GM23248 (cell line): ENCODE results near the gene ATP6V1E1. TPM values are rescaled to one million over a fixed set of nuclear protein-coding genes. Genes with fewer than 3 reads are reported as not detected.
A peak's percentile ranks its signal among the peaks of the same experiment; 100 is the strongest.
"Not testable (repeated sequence)": the region's sequence is repeated elsewhere in the genome, so short reads cannot be mapped to it uniquely, and the experiment has no call there.

Source experiments
- DNase-seq: peaks from one replicate; pipeline ENCODE4 v3.0.0-alpha.2; 2015
- H2AFZ ChIP-seq: fragments of 200-600 bp; sonication (generic); 2 replicates; pipeline ENCODE4 v1.6.1; 2016; ENCODE audit warnings: antibody characterized with exemption
- H3F3A ChIP-seq: fragments of 200-600 bp; sonication (generic); 2 replicates; pipeline ENCODE4 v1.6.1; 2016; ENCODE audit warnings: mild to moderate bottlenecking, antibody characterized with exemption, mixed run types; ENCODE audit not compliant: insufficient read depth
- H3K27ac ChIP-seq: fragments of 200-600 bp; sonication (generic); 2 replicates; pipeline ENCODE4 v1.5.1; 2016; ENCODE audit warnings: mild to moderate bottlenecking
- H3K27me3 ChIP-seq: fragments of 200-600 bp; sonication (generic); replicated peaks from 2 replicates; pipeline ENCODE4 v1.6.1; 2016; ENCODE audit warnings: mild to moderate bottlenecking; ENCODE audit not compliant: insufficient read depth
- H3K36me3 ChIP-seq: fragments of 200-600 bp; sonication (generic); 2 replicates; pipeline ENCODE4 v1.6.1; 2016; ENCODE audit warnings: low read depth, mild to moderate bottlenecking
- H3K4me1 ChIP-seq: fragments of 200-600 bp; sonication (generic); 2 replicates; pipeline ENCODE4 v1.6.1; 2016; ENCODE audit warnings: mild to moderate bottlenecking; ENCODE audit not compliant: insufficient read depth
- H3K4me2 ChIP-seq: fragments of 200-600 bp; sonication (generic); one replicate; pipeline ENCODE4 v1.6.1; 2016; ENCODE audit warnings: mild to moderate bottlenecking; ENCODE audit not compliant: unreplicated experiment
- H3K4me3 ChIP-seq: fragments of 200-600 bp; sonication (generic); 2 replicates; pipeline ENCODE4 v1.5.1; 2016; ENCODE audit warnings: mild to moderate bottlenecking
- H3K79me2 ChIP-seq: fragments of 200-600 bp; sonication (generic); 2 replicates; pipeline ENCODE4 v1.6.1; 2016; ENCODE audit warnings: mild to moderate bottlenecking; ENCODE audit not compliant: insufficient read depth
- H3K9ac ChIP-seq: fragments of 200-600 bp; sonication (generic); 2 replicates; pipeline ENCODE4 v1.6.1; 2016; ENCODE audit warnings: mild to moderate bottlenecking
- H3K9me2 ChIP-seq: fragments of 200-600 bp; sonication (generic); 2 replicates; pipeline ENCODE4 v1.6.1; 2016; ENCODE audit warnings: mixed run types, mild to moderate bottlenecking, moderate library complexity; ENCODE audit not compliant: insufficient read depth
- H3K9me3 ChIP-seq: fragments of 200-600 bp; sonication (generic); one replicate; pipeline ENCODE4 v1.6.1; 2017; ENCODE audit warnings: low read depth
- H4K20me1 ChIP-seq: fragments of 200-600 bp; sonication (generic); 2 replicates; pipeline ENCODE4 v1.6.0; 2016; ENCODE audit not compliant: insufficient read depth
- EZH2 ChIP-seq: fragments of 200-600 bp; sonication (generic); IDR thresholded peaks from 2 replicates; pipeline ENCODE4 v1.6.1; 2018; ENCODE audit warnings: antibody characterized with exemption, mild to moderate bottlenecking; ENCODE audit not compliant: insufficient read depth, poor library complexity, severe bottlenecking
- EZH2phosphoT487 ChIP-seq: fragments of 200-600 bp; sonication (generic); IDR thresholded peaks from 2 replicates; pipeline ENCODE4 v1.6.1; 2018; ENCODE audit warnings: antibody characterized with exemption, moderate library complexity, mild to moderate bottlenecking, low read depth; ENCODE audit not compliant: insufficient read depth
- WGBS, 2 experiments: methylation state at CpG; one replicate each; pipeline ENCODE4 v1.1.6; 2015 to 2017; ENCODE audit warnings: low lambda C conversion rate in 2 of 2, low coverage in 1 of 2; ENCODE audit errors: missing lambda C conversion rate in 2 of 2; 5-methylcytosine and 5-hydroxymethylcytosine counted together
- in situ Hi-C: fragments of 300-500 bp; cut with MboI; formaldehyde crosslinking; loops from 2 replicates; pipeline ENCODE4 v1.15.0; 2020
- polyA plus RNA-seq: library from polyadenylated mRNA; unstranded; fragments of >200 nt; fragmentation: Nextera tagmentation; extraction: Ambion mirVana; gene quantifications from 2 replicates; pipeline ENCODE4 v1.2.1, GENCODE V29; 2016
- total RNA-seq: library from RNA; depleted of rRNA; stranded (reverse); fragments of >200 nt; shearing (Covaris generic); gene quantifications from 2 replicates; pipeline ENCODE4 v1.2.3, GENCODE V29; 2014; rRNA removed

Gene ATP6V1E1
- 103 and 113 TPM in 2 replicates for total RNA-seq
- 131 and 134 TPM in 2 replicates for polyA plus RNA-seq

GRCh38 chr22:17628406-17629172, at the start of gene ATP6V1E1:
TSS of gene ATP6V1E1 (minus strand) at chr22:17628749. CDS start at chr22:17628635, 114 bp downstream.
- no peaks in the 10 kb centered on the region for H3K27me3 ChIP-seq
- DNase-seq = peak; percentile 99
- H3K4me2 ChIP-seq = peak within 1 kb of the TSS; percentile 93
- H3K9me2 ChIP-seq = no peaks in the 10 kb centered on the region
- H3K9me3 ChIP-seq = no peaks in the 10 kb centered on the region
- H2AFZ ChIP-seq = peak within 1 kb of the TSS; percentile 89
- H3K9ac ChIP-seq = peak within 1 kb of the TSS; percentile 98
- peaks cover 17% of the 10 kb centered on the region for H3F3A ChIP-seq
- H3K4me3 ChIP-seq = peak within 1 kb of the TSS; percentile 96
- peaks cover 19% of the 10 kb centered on the region for H3K4me1 ChIP-seq
- 0 out of 2 replicates have a peak, but pooled peaks cover 3% of the 10 kb centered on the region for H4K20me1 ChIP-seq
- TF ChIP-seq EZH2phosphoT487 = no peak
- no peak for TF ChIP-seq EZH2
- 1 to 3% methylated on average over 44 to 45 of the region's 45 CpGs for WGBS, 2 experiments
- peak within 1 kb of the TSS; percentile 91 for H3K27ac ChIP-seq
- H3K79me2 ChIP-seq = peaks cover 59% of the 10 kb centered on the region
- in situ Hi-C loops = no loop called here
- no peaks in the 10 kb centered on the region; the same call in 1 of the 2 replicates for H3K36me3 ChIP-seq

- H3K4me2 ChIP-seq = no peak overlapping the region
- no peaks in the 10 kb centered on the region for H3K27me3 ChIP-seq
- H3K36me3 ChIP-seq = peaks cover 5% of the 10 kb centered on the region; the same call in 1 of the 2 replicates
- in situ Hi-C loops = no loop called here
- TF ChIP-seq EZH2phosphoT487 (no peak), EZH2 (no peak)
- no peaks in the 10 kb centered on the region for H3K9me3 ChIP-seq
- H3K9me2 ChIP-seq = no peaks in the 10 kb centered on the region
- no peak for DNase-seq
- H3F3A ChIP-seq = peaks cover 8% of the 10 kb centered on the region; the same call in 1 of the 2 replicates
- H4K20me1 ChIP-seq = no peaks in the 10 kb centered on the region
- H3K4me1 ChIP-seq = peaks cover 23% of the 10 kb centered on the region; the same call in 1 of the 2 replicates
- 93 to 95% methylated on average over 1 of the region's 1 CpG for WGBS, 2 experiments
- H3K27ac ChIP-seq = no peak overlapping the region
- no peak overlapping the region for H3K9ac ChIP-seq
- no peak overlapping the region for H2AFZ ChIP-seq
- H3K79me2 ChIP-seq = peaks cover 79% of the 10 kb centered on the region
- no peak overlapping the region for H3K4me3 ChIP-seq
These were observed 47.0 kb upstream of the ATP6V1E1 start for GRCh38 chr22:17675584-17675983.

GRCh38 chr22:17674152-17674551, 45.6 kb upstream of the ATP6V1E1 start:
- H3K4me1 ChIP-seq = peaks cover 20% of the 10 kb centered on the region; the same call in 1 of the 2 replicates
- H4K20me1 ChIP-seq = no peaks in the 10 kb centered on the region
- TF ChIP-seq EZH2phosphoT487 = no peak
- TF ChIP-seq EZH2 = no peak
- H2AFZ ChIP-seq = no peak overlapping the region
- H3K79me2 ChIP-seq = peaks cover 83% of the 10 kb centered on the region
- H3K36me3 ChIP-seq = peaks cover 6% of the 10 kb centered on the region; the same call in 1 of the 2 replicates
- no peaks in the 10 kb centered on the region for H3K27me3 ChIP-seq
- WGBS, 2 experiments = 95 to 97% methylated on average over 7 of the region's 7 CpGs
- H3F3A ChIP-seq = peaks cover 8% of the 10 kb centered on the region; the same call in 1 of the 2 replicates
- DNase-seq = no peak
- no peaks in the 10 kb centered on the region for H3K9me2 ChIP-seq
- no peak overlapping the region for H3K9ac ChIP-seq
- no peak overlapping the region for H3K4me3 ChIP-seq
- in situ Hi-C loops = no loop called here
- H3K9me3 ChIP-seq = no peaks in the 10 kb centered on the region
- H3K4me2 ChIP-seq = no peak overlapping the region
- no peak overlapping the region for H3K27ac ChIP-seq

DNA sequence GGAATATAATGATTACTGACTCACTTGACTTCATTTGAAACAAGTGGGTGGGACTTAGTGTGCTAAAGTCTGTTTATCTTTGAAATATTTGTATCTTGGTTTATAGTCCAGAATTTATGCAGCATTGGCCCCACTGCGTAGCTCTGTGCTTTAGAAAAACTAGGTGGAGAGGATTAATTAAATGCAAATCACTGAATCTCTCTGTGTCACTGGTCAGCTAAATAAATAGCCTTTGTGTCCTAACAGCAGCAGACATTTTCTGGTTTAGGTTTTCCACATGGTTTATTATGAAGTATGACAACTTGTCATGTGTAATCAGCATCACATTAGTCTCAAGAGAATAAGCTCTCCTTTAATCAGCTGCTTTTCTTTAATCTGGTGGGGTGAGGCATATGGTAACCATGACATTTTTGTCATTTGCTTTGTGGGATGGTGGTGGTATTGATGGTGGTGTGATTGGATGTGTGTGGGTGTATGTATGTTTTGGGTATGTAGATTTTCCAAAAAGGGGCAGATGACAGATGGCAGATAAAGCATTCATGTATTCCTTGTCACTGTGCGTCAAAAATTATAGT, 44.0 kb upstream of the ATP6V1E1 start:
- H3F3A ChIP-seq = peaks cover 8% of the 10 kb centered on the region; the same call in 1 of the 2 replicates
- TF ChIP-seq EZH2 (no peak), EZH2phosphoT487 (no peak)
- no peak overlapping the region for H2AFZ ChIP-seq
- H4K20me1 ChIP-seq = no peaks in the 10 kb centered on the region
- no peak overlapping the region for H3K4me3 ChIP-seq
- WGBS, 2 experiments = 80 to 81% methylated on average over 2 of the region's 2 CpGs
- in situ Hi-C loops = no loop called here
- peak overlapping the region; percentile 17 for H3K27ac ChIP-seq
- H3K9me2 ChIP-seq = no peaks in the 10 kb centered on the region
- H3K79me2 ChIP-seq = peaks cover 81% of the 10 kb centered on the region
- H3K27me3 ChIP-seq = no peaks in the 10 kb centered on the region
- no peak overlapping the region for H3K4me2 ChIP-seq
- DNase-seq = no peak
- peaks cover 6% of the 10 kb centered on the region; the same call in 1 of the 2 replicates for H3K36me3 ChIP-seq
- H3K4me1 ChIP-seq = 0 out of 2 replicates have a peak, but pooled peaks cover 14% of the 10 kb centered on the region
- H3K9ac ChIP-seq = no peak overlapping the region
- no peaks in the 10 kb centered on the region for H3K9me3 ChIP-seq

- H3K4me2 ChIP-seq, H3K9me2 ChIP-seq, H3K27ac ChIP-seq, H4K20me1 ChIP-seq, H2AFZ ChIP-seq, H3K4me3 ChIP-seq, H3K27me3 ChIP-seq, DNase-seq, H3K9me3 ChIP-seq, in situ Hi-C loops, H3F3A ChIP-seq, H3K36me3 ChIP-seq, H3K9ac ChIP-seq: not testable (repeated sequence)
- 0 out of 2 replicates have a peak, but pooled peaks cover 14% of the 10 kb centered on the region for H3K4me1 ChIP-seq
- 98% methylated on average over 10 of the region's 10 CpGs for WGBS, 2 experiments
- peaks cover 80% of the 10 kb centered on the region for H3K79me2 ChIP-seq
These were observed 43.1 kb upstream of the ATP6V1E1 start for GRCh38 chr22:17671521-17672092.
